ENCODE results near the gene C1GALT1. TPM values are rescaled to one million over a fixed set of nuclear protein-coding genes. Genes with fewer than 3 reads are reported as not detected.

The C1GALT1 gene
- total RNA-seq, 4 donors from 2014 or later = 42.9 to 99.9 (median 54.6) TPM

DNA sequence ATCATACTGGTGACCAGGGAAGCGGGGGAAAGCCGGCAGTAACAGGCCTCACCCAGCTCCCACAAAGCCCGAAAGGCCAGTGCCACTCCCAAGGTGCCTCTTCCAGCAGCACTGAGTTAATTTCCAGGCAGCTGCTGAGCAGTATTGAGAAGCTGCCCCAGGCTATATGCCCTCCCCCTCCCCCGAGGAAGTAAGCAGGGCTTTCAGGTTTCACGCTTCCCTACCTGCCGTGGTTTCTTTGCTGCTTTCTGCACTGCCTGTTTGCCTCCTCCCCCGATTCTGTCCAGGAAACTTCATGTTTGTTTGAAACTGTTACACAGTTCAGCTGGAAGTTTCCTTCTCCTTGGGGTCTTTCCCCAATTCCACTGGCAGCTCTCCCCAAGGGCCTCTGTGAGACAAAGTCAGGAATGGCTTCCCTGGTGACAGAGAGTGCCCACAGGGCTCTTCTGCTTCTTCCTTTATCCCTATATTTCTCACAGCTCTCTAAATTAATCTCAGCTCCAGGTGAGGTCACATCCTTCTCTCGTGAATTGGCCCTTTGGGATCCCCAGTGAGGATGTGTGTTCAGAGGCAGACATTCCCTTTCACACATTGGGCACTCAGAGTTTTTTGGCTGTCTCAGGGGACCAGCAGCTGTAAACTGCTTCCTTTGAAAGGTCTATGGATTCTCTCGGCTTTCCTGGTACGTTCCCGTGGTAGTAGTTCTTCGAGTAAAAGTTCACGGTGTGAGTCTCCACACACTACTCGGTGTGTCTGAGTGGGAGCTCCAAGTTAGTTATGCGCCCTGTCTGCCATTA, 19.4 kb downstream of the C1GALT1 start:
- H3K4me3 ChIP-seq (replicated peaks in 1 of 3) = no peak overlapping the region
- H3K4me1 ChIP-seq = peaks cover 13 to 16% of the 10 kb centered on the region in 2 donors
- no peaks in the 10 kb centered on the region for H3K9me3 ChIP-seq
- H3K36me3 ChIP-seq = no peaks in the 10 kb centered on the region
- peak; percentile 66 to 70 for DNase-seq
- no peaks in the 10 kb centered on the region for H3K27me3 ChIP-seq
- intact Hi-C loops (cut with DNase I) = no loop called here
- TF ChIP-seq, protein P1, sequence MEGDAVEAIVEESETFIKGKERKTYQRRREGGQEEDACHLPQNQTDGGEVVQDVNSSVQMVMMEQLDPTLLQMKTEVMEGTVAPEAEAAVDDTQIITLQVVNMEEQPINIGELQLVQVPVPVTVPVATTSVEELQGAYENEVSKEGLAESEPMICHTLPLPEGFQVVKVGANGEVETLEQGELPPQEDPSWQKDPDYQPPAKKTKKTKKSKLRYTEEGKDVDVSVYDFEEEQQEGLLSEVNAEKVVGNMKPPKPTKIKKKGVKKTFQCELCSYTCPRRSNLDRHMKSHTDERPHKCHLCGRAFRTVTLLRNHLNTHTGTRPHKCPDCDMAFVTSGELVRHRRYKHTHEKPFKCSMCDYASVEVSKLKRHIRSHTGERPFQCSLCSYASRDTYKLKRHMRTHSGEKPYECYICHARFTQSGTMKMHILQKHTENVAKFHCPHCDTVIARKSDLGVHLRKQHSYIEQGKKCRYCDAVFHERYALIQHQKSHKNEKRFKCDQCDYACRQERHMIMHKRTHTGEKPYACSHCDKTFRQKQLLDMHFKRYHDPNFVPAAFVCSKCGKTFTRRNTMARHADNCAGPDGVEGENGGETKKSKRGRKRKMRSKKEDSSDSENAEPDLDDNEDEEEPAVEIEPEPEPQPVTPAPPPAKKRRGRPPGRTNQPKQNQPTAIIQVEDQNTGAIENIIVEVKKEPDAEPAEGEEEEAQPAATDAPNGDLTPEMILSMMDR (IDR thresholded peaks at IDR 0.05) = no peak
- TF ChIP-seq POLR2A (IDR thresholded peaks at IDR 0.05) = no peak
- WGBS, 2 donors = 53% methylated on average over 14 to 15 of the region's 15 CpGs
- H3K27ac ChIP-seq = peak overlapping the region in 2 of 3 donors; percentile 5 to 64

DNA sequence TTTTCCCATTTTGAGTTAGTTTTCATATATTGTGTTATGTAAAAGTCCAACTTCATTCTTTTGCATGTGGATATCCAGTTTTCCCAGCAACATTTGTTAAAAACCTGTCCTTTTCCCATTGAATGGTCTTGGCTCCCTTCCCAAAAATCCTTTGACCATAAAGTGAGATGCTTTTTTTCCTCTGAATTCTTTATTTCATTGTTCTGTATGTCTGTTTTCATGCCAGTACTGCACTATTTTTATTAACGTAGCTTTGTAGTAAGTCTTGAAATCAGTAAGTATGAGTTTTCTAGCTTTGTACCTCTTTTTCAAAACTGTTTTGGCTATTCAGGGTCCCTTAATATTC, 20.0 kb downstream of the C1GALT1 start:
- no peaks in the 10 kb centered on the region for H3K36me3 ChIP-seq
- peak overlapping the region in 1 of 3 donors; percentile 64 for H3K27ac ChIP-seq
- TF ChIP-seq, protein P1 (IDR thresholded peaks at IDR 0.05) = no peak
- H3K4me3 ChIP-seq (replicated peaks in 1 of 3) = no peak overlapping the region
- 53 to 55% methylated on average over 1 of the region's 1 CpG for WGBS, 2 donors
- intact Hi-C loops (cut with DNase I) = no loop called here
- H3K4me1 ChIP-seq = peaks cover 13 to 16% of the 10 kb centered on the region in 2 donors
- no peaks in the 10 kb centered on the region for H3K27me3 ChIP-seq
- no peak for DNase-seq
- no peaks in the 10 kb centered on the region for H3K9me3 ChIP-seq

DNA sequence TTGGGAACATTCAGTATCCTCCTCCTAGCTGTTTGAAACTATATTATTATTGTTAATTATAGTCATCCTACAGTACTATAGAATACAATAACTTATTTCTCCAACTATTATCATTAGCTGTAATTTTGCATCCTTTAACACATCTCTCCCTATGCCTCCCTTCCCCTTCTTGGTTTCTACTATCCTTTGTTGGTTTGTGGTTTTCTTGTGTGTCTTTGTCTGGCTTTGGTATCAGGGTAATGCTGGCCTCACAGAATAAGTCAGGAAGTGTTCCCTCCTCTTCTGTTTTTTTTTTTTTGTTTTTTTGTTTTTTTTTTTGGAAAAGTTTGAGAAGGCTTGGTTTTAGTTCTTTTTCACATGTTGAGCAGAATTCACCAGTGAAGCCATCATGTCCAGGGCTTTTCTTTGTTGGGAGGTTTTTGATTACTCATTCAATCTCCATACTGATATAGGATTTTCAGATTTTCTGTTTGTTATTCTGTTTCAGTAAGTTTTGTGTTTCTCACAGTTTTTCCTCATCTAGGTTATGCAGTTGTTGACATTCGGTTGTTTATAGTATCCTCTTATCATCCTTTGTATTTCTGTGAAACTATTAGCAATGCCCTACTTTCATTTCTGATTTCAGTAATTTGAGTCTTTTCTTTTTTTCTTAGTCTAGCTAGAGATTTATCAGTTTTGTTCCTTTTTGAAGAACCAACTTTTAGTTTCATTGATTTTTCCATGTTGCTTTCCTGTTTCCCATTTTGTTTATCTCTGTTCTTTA, 21.6 kb downstream of the C1GALT1 start:
- Histone ChIP-seq H3K27ac (no peak overlapping the region), H3K4me1 (peaks cover 13 to 16% of the 10 kb centered on the region in 2 donors), H3K4me3 (replicated peaks in 1 of 3) (no peak overlapping the region), H3K36me3 (no peaks in the 10 kb centered on the region), H3K9me3 (no peaks in the 10 kb centered on the region), H3K27me3 (no peaks in the 10 kb centered on the region)
- intact Hi-C loops (cut with DNase I) = no loop called here
- TF ChIP-seq, protein P1 (IDR thresholded peaks at IDR 0.05) = no peak
- TF ChIP-seq POLR2A (IDR thresholded peaks at IDR 0.05) = no peak
- DNase-seq = no peak
- 85 to 96% methylated on average over 1 of the region's 1 CpG for WGBS, 2 donors

DNA sequence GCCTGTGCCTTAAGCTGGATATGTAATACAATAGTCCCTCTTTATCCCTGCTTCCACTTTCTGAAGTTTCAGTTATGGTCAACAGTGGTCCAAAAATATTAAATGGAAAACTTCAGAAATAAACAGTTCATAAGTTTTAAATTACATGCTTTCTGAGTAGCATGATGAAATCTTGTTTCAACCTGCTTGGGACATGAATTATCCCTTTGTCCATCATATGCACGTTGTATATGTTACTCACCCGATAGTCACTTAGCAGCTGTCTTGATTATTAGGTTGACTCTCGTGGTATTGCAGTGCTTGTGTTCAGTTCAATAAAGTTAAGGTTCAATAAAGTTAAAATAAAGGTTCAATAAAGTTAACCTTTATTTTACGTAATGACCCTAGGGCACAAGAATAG, 25.5 kb downstream of the C1GALT1 start:
- no peak overlapping the region for H3K27ac ChIP-seq
- no peak for DNase-seq
- WGBS, 2 donors = 95 to 97% methylated on average over 4 of the region's 4 CpGs
- H3K9me3 ChIP-seq = no peaks in the 10 kb centered on the region
- H3K4me3 ChIP-seq (replicated peaks in 1 of 3) = no peak overlapping the region
- intact Hi-C loops (cut with DNase I) = no loop called here
- no peaks in the 10 kb centered on the region for H3K27me3 ChIP-seq
- TF ChIP-seq, protein P1 (IDR thresholded peaks at IDR 0.05) = no peak
- no peak for TF ChIP-seq POLR2A (IDR thresholded peaks at IDR 0.05)
- no peaks in the 10 kb centered on the region for H3K36me3 ChIP-seq
- no peaks in the 10 kb centered on the region for H3K4me1 ChIP-seq

DNA sequence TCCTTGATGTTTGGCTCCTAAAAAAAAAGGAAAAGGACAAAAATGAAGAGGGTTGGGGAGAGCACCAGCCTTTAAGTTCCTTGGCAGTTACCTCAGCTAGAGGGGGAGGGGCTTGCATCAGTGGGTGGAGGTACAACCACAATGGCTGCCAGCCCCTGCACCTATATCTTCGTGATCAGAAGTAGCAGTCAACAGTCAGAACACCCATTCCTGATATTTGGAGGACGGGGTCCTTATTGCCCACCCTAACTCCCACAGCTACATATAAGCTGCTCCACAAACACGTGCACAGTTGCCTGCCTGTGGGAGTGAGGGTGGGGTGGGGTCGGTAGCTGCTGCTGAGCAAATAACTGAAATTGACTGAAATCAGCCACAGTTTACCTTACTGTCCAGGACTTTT, 26.2 kb downstream of the C1GALT1 start:
- Histone ChIP-seq H3K4me1 (no peaks in the 10 kb centered on the region), H3K27me3 (no peaks in the 10 kb centered on the region), H3K27ac (no peak overlapping the region), H3K4me3 (replicated peaks in 1 of 3) (no peak overlapping the region), H3K9me3 (no peaks in the 10 kb centered on the region), H3K36me3 (no peaks in the 10 kb centered on the region)
- intact Hi-C loops (cut with DNase I) = no loop called here
- no peak for DNase-seq
- TF ChIP-seq, protein P1 (IDR thresholded peaks at IDR 0.05) = no peak
- no peak for TF ChIP-seq POLR2A (IDR thresholded peaks at IDR 0.05)
- 90 to 93% methylated on average over 4 of the region's 4 CpGs for WGBS, 2 donors

Data from thyroid gland (tissue), 4 donors.